OCI-M2 (cell line): ENCODE results near the gene MEGF8.

Source experiments
- DNase-seq: peaks from one replicate; lab custom pipeline; 2025; ENCODE audit not compliant: unreplicated experiment; lab: John Stamatoyannopoulos, UW

Gene MEGF8

GRCh38 chr19:42352301-42353259 lies 27.1 kb downstream of the MEGF8 start:
- no peak for DNase-seq

- no peak for DNase-seq
Observed at GRCh38 chr19:42353341-42354015, 28.0 kb downstream of the MEGF8 start.

GRCh38 chr19:42355896-42356295 lies 30.5 kb downstream of the MEGF8 start:
- DNase-seq: no peak

DNA sequence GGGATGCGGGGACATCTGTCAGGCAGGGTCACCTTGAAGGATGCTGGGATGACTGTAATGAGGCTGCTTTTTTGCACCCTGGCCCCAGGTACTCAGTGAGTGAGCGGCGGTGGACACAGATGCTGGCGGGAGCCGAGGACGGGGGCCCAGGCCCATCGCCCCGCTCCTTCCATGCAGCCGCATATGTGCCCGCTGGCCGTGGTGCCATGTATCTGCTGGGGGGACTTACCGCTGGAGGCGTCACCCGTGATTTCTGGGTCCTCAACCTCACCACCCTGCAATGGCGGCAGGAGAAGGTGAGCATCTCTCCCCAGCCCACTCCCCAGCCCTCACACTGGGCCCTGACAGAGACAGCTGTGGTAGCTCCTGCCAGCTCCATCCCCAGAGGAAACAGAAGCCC lies 31.3 kb downstream of the MEGF8 start:
- no peak for DNase-seq

DNA sequence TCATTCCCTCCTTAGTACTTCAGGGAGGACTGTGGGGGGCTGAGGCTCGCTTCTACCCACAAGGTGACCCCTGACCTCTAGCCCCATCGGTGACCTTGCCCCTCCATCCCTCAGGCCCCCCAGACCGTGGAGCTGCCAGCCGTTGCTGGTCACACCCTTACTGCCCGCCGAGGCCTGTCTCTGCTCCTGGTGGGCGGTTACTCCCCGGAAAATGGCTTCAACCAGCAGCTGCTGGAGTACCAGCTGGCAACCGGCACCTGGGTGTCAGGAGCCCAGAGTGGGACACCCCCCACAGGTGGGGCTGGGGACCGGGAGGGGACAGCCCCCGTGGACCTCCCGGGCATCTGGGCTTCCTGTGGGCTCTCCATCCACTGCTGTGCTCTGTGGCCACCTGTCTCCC lies 31.9 kb downstream of the MEGF8 start:
- no peak for DNase-seq

- no peak for DNase-seq
Observed at GRCh38 chr19:42360787-42361544, 35.5 kb downstream of the MEGF8 start.

DNA sequence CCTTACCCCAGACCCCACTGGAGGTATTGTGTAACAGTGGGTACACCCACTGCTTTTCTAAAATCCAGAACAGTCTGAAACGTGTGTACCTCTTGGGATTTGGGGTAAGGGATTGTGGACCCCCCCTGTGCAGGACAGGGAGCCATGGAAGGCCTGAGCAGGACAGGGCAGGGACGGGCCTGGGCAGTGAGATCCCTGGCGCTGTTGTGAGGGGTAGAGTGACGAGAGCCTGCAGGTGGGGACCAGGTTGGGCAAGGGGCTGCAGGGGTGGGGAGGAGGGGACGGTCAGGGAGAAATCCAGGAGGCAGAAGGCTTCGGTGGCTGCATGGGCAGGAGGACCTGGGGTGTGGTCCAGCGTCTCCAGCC lies 36.1 kb downstream of the MEGF8 start:
- no peak for DNase-seq

- no peak for DNase-seq
Observed at GRCh38 chr19:42362342-42362741, 36.9 kb downstream of the MEGF8 start.

DNA sequence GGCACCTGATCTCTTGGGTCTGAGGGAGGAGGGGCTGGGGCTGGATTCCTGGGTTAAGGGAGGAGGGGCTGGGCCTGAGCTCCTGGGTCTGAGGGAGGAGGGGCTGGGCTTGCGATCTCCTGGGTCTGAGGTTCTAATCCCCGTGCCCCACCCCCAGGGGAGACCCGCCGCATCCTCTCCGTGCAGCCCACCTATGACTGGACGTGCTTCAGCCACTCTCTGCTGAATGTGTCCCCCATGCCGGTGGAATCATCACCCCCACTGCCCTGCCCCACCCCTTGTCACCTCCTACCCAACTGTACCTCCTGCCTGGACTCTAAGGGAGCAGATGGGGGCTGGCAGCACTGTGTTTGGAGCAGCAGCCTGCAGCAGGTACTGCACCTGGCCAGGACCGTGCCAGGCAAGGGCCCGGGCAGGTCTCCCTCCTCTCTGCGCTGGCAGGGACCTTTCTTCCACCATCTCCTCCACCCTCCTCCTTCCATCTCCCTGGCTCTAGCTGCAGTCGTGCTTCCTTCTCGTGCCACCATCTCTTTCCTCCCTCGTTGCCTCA lies 37.5 kb downstream of the MEGF8 start:
- no peak for DNase-seq

GRCh38 chr19:42363614-42364346 lies 38.3 kb downstream of the MEGF8 start:
- no peak for DNase-seq

GRCh38 chr19:42366673-42367072 lies 41.2 kb downstream of the MEGF8 start:
- no peak for DNase-seq

GRCh38 chr19:42367929-42368328 lies 42.5 kb downstream of the MEGF8 start:
- no peak for DNase-seq

GRCh38 chr19:42368360-42368759 lies 42.9 kb downstream of the MEGF8 start:
- no peak for DNase-seq

- DNase-seq: no peak
Observed at GRCh38 chr19:42368765-42369164, 43.3 kb downstream of the MEGF8 start.

DNA sequence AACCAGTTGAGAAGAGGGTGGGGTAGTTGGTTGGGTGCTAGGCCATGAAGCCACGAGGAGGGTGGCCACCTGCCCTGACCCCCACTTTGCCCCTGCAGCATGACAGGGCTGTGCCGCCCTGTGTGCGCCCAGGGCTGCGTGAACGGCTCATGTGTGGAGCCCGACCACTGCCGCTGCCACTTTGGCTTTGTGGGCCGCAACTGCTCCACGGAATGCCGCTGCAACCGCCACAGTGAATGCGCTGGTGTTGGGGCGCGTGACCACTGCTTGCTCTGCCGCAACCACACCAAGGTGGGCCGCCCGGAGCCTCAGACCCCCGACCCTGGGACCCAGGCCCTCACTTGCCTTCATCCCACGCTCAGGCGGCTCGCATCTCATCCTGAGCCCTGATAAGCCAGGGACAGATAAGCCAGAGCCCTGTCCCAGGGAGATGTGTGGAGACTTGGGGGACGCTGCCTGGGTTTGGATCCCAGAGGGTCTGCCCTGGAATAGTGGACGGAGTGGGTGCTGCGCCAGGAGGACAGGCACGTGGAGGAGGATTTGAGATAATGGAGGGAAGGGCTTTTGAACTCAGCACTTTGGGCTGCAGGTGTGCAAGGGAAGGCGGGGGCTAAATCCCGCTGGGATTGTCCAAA lies 44.1 kb downstream of the MEGF8 start:
- DNase-seq: no peak

DNA sequence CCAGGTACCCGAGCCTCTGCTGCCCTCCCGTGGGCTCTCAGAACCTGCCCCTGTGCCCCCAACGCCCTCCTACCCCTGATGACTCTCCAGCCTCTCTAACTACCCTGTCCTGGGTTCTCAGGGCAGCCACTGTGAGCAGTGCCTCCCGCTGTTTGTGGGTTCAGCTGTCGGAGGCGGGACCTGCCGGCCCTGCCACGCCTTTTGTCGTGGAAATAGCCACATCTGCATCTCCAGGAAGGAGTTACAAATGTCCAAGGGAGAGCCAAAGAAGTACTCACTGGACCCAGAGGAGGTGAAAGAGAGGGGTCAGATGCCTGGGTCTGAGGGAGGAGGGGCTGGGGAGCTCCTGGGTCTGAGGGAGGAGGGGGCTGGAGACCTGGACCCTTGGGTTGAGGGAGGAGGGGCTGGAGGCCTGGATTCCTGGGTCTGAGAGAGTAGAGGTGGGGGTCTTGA lies 44.7 kb downstream of the MEGF8 start:
- no peak for DNase-seq

GRCh38 chr19:42370626-42371175 lies 45.3 kb downstream of the MEGF8 start:
- no peak for DNase-seq

DNA sequence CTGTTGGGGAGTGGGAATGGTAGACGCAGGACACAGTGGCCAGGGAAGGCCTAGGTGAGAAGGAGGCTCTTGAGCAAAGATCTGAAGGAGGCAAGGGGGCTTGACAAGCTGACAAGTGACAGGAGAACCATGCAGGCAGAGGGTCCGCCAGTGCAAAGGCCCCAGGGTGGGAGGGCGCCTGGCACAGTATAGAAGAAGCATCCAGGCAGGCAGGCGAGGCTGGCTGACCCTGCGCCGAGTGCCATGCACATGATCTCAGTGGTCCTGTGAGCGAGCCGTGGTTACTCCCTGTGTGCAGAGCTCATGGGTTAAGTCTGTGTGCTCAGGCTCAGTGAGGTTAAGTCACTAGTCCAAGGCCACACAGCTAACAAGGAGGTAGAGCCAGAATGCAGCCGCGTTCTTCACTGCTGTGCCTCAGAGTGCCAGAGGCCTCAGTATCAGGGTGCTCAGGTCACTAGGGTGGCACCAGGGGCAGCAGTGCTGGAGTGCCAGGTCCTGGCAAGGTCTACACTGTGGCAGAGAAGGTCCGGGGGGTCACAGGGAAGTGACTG lies 49.5 kb downstream of the MEGF8 start:
- no peak for DNase-seq

GRCh38 chr19:42375415-42376176 lies 50.2 kb downstream of the MEGF8 start:
- no peak for DNase-seq
